Activated CD4-positive, CD25-positive, alpha-beta regulatory T cell treated with anti-CD3 and anti-CD28 coated beads, Interleukin-2, amount 50 U/mL, for 72 hours (primary cell): ENCODE data around the gene TOMM22.

Experiments
- DNase-seq: peaks from one replicate; pipeline ENCODE4 v3.0.0; 2021

The TOMM22 gene

GRCh38 chr22:38715852-38716251, 34.1 kb downstream of the TOMM22 start:
- DNase-seq, result no peak

- no peak for DNase-seq
These were observed 34.5 kb downstream of the TOMM22 start for GRCh38 chr22:38716271-38716670.

GRCh38 chr22:38716826-38717225, 35.1 kb downstream of the TOMM22 start:
- no peak for DNase-seq

GRCh38 chr22:38717244-38717643, 35.5 kb downstream of the TOMM22 start:
- DNase-seq, result no peak

- DNase-seq, result no peak
These were observed 36.7 kb downstream of the TOMM22 start for GRCh38 chr22:38718414-38718813.

GRCh38 chr22:38719196-38719595, 37.4 kb downstream of the TOMM22 start:
- no peak for DNase-seq

GRCh38 chr22:38720350-38720749, 38.6 kb downstream of the TOMM22 start:
- no peak for DNase-seq

GRCh38 chr22:38721551-38721950, 39.8 kb downstream of the TOMM22 start:
- DNase-seq, result no peak

- DNase-seq, result no peak
These were observed 42.4 kb downstream of the TOMM22 start for GRCh38 chr22:38724176-38724575.

- no peak for DNase-seq
These were observed 43.3 kb downstream of the TOMM22 start for GRCh38 chr22:38724926-38725571.

GRCh38 chr22:38725900-38726655, 44.3 kb downstream of the TOMM22 start:
- peak; percentile 24 for DNase-seq

GRCh38 chr22:38727123-38727522, 45.4 kb downstream of the TOMM22 start:
- peak; percentile 27 for DNase-seq

GRCh38 chr22:38727530-38728451, 46.0 kb downstream of the TOMM22 start:
- peak; percentile 24 for DNase-seq

- peak; percentile 23 for DNase-seq
These were observed 47.4 kb downstream of the TOMM22 start for GRCh38 chr22:38728871-38729796.

- DNase-seq, result peak; percentile 29
These were observed 48.2 kb downstream of the TOMM22 start for GRCh38 chr22:38729946-38730345.

GRCh38 chr22:38730411-38730871, 48.7 kb downstream of the TOMM22 start:
- DNase-seq, result peak; percentile 28

- DNase-seq, result peak; percentile 32
These were observed 50.0 kb downstream of the TOMM22 start for GRCh38 chr22:38731703-38732161.

GRCh38 chr22:38732251-38732815, 50.6 kb downstream of the TOMM22 start:
- DNase-seq, result peak; percentile 31

- peak; percentile 29 for DNase-seq
These were observed 51.6 kb downstream of the TOMM22 start for GRCh38 chr22:38733329-38733723.

- no peak for DNase-seq
These were observed 52.1 kb downstream of the TOMM22 start for GRCh38 chr22:38733724-38734381.
